Activated CD4-positive, alpha-beta memory T cell treated with anti-CD3 and anti-CD28 coated beads for 36 hours (primary cell): ENCODE data around the gene DOC2A. TPM values are rescaled to one million over a fixed set of nuclear protein-coding genes. Genes with fewer than 3 reads are reported as not detected.

ENCODE experiments used
- CTCF ChIA-PET: fragments of 350-600 bp; sonication (Branson Sonifier 250); formaldehyde crosslinking; loops from one replicate; lab custom pipeline; 2021; ENCODE audit warnings: antibody characterized with exemption, inconsistent platforms; lab: Charles Lee
- POLR2A ChIA-PET: fragments of 350-600 bp; sonication (Branson Sonifier 250); formaldehyde crosslinking; loops from one replicate; lab custom pipeline; 2021; ENCODE audit warnings: antibody characterized with exemption; lab: Charles Lee
- DNase-seq: peaks from one replicate; pipeline ENCODE4 v3.0.0-alpha.2; 2020
- H3K27ac Mint-ChIP-seq: one replicate; pipeline ENCODE4 v1.8.0; 2021; ENCODE audit warnings: mixed read lengths
- H3K27me3 Mint-ChIP-seq: one replicate; pipeline ENCODE4 v1.8.0; 2021; ENCODE audit warnings: mixed read lengths
- H3K36me3 Mint-ChIP-seq: one replicate; pipeline ENCODE4 v1.8.0; 2021; ENCODE audit warnings: mixed read lengths
- H3K4me1 Mint-ChIP-seq: one replicate; pipeline ENCODE4 v1.8.0; 2021; ENCODE audit warnings: low read depth, mixed read lengths
- H3K4me3 Mint-ChIP-seq: one replicate; pipeline ENCODE4 v1.8.0; 2021; ENCODE audit warnings: mild to moderate bottlenecking, mixed read lengths
- H3K9me3 Mint-ChIP-seq: one replicate; pipeline ENCODE4 v1.8.0; 2021; ENCODE audit warnings: mixed read lengths
- intact Hi-C: fragments of 100-400 bp; cut with micrococcal nuclease; formaldehyde crosslinking; loops from one replicate; pipeline ENCODE4 v1.15.1; 2023
- total RNA-seq, 2 experiments: library from RNA; stranded (reverse); gene quantifications; one replicate each; pipeline ENCODE4 v1.2.3, GENCODE V29; 2021

Gene DOC2A
- total RNA-seq, 2 experiments from 2014 or later, result 0.33 to 0.34 TPM

DNA sequence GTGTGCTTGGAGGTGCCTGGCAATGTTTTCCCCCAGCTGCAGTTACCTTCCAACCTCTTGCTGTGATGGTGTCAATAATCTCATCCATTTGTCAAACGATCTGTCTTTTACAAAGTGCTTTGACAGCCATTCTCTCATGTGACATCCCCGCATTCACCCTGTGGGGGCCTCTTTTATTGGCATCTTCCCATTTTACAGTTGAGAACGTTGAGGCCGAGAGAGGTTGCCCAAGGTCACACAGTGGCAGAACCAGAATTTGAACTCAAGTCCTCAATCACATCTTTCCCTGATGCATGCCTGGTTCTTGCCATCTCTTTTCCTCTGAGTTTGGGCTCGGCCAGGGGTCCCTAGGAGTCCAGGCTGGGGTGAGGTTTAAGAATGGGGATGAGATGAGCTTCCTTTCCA lies 35.7 kb downstream of the DOC2A start:
- ChIA-PET CTCF (interaction anchor here (1.1 to 2.0 kb wide), 5 partner anchors 14 to 283 kb away, joined by 3 to 6 read pairs (median 4); partner anchors contain the start of genes TLCD3B and TMEM219), POLR2A (interaction anchor here (0.8 to 2.3 kb wide), 3 partner anchors 49 to 148 kb away, joined by 5 to 8 read pairs (median 6); partner anchors contain the start of genes ALDOA and KCTD13)
- no peak for DNase-seq
- intact Hi-C loops, result no loop called here
- Mint-ChIP-seq H3K27ac (peak overlapping the region; percentile 86), H3K36me3 (peaks cover 26% of the 10 kb centered on the region), H3K4me3 (peak overlapping the region; percentile 89), H3K27me3 (no peaks in the 10 kb centered on the region), H3K4me1 (peaks cover 34% of the 10 kb centered on the region), H3K9me3 (peaks cover 6% of the 10 kb centered on the region)

DNA sequence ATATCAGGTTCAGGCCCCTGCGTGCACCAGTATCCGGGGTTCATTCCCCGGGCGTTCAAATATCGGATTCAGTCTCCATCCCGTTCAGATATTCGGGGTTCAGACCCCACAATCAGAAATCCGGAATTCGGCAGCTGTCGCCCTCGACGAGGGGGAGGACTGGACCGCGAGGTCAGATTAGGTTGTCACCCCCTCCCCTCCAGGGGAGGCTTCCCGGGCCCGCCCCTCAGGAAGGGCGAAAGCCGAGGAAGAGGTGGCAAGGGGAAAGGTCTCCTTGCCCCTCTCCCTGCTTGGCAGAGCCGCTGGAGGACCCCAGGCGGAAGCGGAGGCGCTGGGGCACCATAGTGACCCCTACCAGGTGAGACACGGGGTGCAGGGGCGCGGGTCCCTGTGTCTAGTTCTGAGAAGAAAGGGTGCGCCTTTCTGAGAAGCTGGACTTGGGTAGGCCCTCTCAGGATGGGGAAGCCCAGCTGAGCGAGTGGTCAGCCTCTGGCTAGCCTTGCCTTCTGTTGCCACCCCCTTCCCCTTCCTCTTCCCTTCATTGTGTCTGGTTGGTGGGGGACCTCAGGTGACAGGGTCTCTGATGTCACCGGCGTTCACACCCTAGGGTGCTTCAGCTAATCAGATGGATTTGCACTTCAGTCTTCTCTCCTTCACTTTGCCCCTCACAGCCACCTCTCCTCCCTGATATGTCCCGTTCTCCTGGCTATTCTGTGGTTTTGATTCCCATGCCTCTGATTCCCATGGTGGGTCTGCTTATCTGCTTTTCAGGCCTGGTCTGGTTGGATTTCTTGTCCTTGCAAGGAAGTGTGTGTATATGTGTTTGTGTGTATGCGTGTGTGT lies 36.3 kb downstream of the DOC2A start:
- Mint-ChIP-seq H3K9me3 (peaks cover 6% of the 10 kb centered on the region), H3K27me3 (no peaks in the 10 kb centered on the region), H3K4me3 (peak overlapping the region; percentile 89), H3K36me3 (peaks cover 24% of the 10 kb centered on the region), H3K27ac (peak overlapping the region; percentile 86), H3K4me1 (peaks cover 34% of the 10 kb centered on the region)
- CTCF ChIA-PET, result interaction anchor here (1.0 to 1.7 kb wide), 4 partner anchors 57 to 282 kb away, joined by 3 to 6 read pairs (median 3); partner anchors contain the start of gene TLCD3B
- POLR2A ChIA-PET, result interaction anchor here (0.6 to 2.3 kb wide), 6 partner anchors 13 to 148 kb away, joined by 3 to 25 read pairs (median 10); partner anchors contain the start of genes ALDOA, HIRIP3, INO80E and KCTD13
- intact Hi-C loops, result no loop called here
- DNase-seq, result peak; percentile 43

DNA sequence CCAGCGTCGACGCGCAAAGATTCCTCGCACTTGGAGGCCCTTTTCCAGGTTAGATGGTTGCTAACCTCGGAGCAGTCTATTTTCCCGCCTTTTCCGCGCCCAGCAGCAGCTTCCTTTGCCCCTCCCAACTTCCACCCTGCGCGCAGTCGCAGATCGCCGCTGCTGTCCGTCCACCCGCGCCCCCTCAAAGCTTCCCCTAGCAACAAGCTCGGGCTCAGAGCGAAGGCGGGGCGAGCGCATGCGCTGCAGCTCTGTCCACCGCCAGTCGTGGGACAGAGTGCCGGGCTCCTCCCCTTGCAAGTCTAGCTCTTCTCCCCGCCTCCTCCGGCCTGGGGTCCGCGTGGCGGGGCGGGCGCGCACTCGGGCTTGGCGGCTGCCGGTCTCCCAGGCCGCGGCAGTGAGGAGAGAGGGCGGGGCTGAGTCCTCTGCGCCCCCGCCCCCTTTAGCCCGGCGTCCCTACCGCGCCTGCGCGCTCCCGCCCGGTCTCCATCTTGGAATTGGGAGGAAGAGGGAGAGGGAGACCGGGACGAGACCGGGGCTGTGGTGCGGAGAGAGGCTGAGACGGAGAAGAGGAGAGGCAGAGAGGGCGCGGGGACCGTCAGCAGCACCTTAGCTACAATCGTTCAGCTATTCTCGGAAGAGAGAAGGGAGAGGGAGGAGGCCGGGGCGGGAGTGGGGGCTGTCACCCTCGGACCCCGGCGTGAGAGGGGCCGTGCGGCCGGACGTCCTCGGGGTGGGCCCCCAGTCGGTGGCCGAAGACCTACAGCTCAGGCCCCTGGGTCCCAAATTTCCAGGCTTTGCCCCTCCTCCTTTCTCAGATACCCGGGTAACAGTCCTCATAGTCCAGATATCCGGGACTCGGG lies 37.2 kb downstream of the DOC2A start, which contains the start of gene TAOK2:
Gene TAOK2 (plus strand): TSS at position 485 of the 863 bp plus-strand sequence. CDS start 3,905 bp downstream, outside the sequence.
- H3K4me3 Mint-ChIP-seq, result peak within 1 kb of the TSS; percentile 89
- peak; percentile 98 for DNase-seq
- intact Hi-C loops, result loop anchor here (1.0 to 2.0 kb wide), 4 partner anchors 11 to 164 kb away; partner anchors contain the start of genes INO80E, KCTD13 and TMEM219
- H3K27ac Mint-ChIP-seq, result peak within 1 kb of the TSS; percentile 86
- H3K4me1 Mint-ChIP-seq, result peaks cover 34% of the 10 kb centered on the region
- ChIA-PET POLR2A (interaction anchor here (0.6 to 2.3 kb wide), 10 partner anchors 9 to 112 kb away, joined by 3 to 25 read pairs (median 4); partner anchors contain the start of genes HIRIP3, INO80E, KCTD13 and TMEM219), CTCF (interaction anchor here (0.6 to 2.3 kb wide), 10 partner anchors 12 to 436 kb away, joined by 3 to 13 read pairs (median 4); partner anchors contain the start of genes PAGR1 and TMEM219)
- H3K9me3 Mint-ChIP-seq, result peaks cover 6% of the 10 kb centered on the region
- H3K36me3 Mint-ChIP-seq, result peaks cover 24% of the 10 kb centered on the region
- H3K27me3 Mint-ChIP-seq, result no peaks in the 10 kb centered on the region

DNA sequence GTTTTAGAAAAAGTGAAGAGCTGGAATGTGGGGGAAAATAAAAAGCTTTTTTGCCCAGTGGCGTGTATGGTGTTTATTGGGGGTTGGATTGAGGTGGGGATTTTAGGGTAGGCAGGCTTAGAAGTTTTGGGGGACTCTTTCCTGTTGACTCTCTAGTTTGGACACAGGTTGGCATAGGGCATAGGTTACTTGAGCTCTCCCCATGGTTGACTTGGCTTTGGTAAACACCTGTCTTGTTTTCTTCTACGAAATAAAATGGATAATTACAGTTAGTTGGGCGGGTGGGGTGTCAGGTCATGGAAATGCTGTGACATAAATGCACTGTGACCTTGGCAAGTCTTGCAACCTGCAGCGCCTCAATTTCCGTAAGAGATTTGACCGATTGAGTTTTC lies 37.8 kb downstream of the DOC2A start:
- Mint-ChIP-seq H3K27me3 (no peaks in the 10 kb centered on the region), H3K36me3 (peaks cover 24% of the 10 kb centered on the region), H3K4me1 (peaks cover 34% of the 10 kb centered on the region), H3K27ac (peak overlapping the region; percentile 67), H3K4me3 (peak overlapping the region; percentile 89), H3K9me3 (peaks cover 6% of the 10 kb centered on the region)
- POLR2A ChIA-PET, result interaction anchor here (0.8 to 2.3 kb wide), 9 partner anchors 9 to 111 kb away, joined by 3 to 25 read pairs (median 5); partner anchors contain the start of genes HIRIP3, INO80E, KCTD13 and TMEM219
- DNase-seq, result no peak
- intact Hi-C loops, result loop anchor here (1.0 to 2.0 kb wide), 4 partner anchors 11 to 164 kb away; partner anchors contain the start of genes INO80E, KCTD13 and TMEM219
- CTCF ChIA-PET, result interaction anchor here (0.6 to 2.3 kb wide), 9 partner anchors 11 to 436 kb away, joined by 3 to 13 read pairs (median 4); partner anchors contain the start of genes KCTD13, PAGR1 and TMEM219

DNA sequence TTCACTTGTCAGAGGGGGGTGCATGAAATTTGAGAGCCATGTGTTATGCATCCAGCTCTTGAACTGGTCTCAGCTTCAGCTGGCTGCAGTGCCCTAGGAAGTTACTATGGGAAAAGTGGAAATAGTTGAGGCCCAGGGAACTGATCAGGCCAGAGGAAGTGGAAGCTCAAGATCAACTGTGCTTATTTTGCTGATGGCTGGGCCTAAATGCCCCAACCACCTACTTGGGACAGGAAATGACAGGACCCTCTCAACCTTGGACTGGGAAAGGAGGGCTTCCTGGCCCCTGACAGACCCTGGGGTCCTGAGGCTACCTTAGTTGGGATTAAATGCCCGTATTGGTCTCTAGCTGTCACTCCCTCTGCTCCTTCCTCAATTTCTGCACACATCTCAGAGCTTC lies 38.3 kb downstream of the DOC2A start:
- no peaks in the 10 kb centered on the region for H3K27me3 Mint-ChIP-seq
- peaks cover 6% of the 10 kb centered on the region for H3K9me3 Mint-ChIP-seq
- intact Hi-C loops, result loop anchor here (2.0 kb wide), 1 partner anchor 46 kb away; the partner anchor contains the start of gene KCTD13
- peak; percentile 9 for DNase-seq
- H3K27ac Mint-ChIP-seq, result peak overlapping the region; percentile 67
- H3K36me3 Mint-ChIP-seq, result peaks cover 24% of the 10 kb centered on the region
- no peak overlapping the region for H3K4me3 Mint-ChIP-seq
- ChIA-PET POLR2A (interaction anchor here (1.2 to 2.3 kb wide), 3 partner anchors 8 to 46 kb away, joined by 5 to 25 read pairs (median 13); partner anchors contain the start of genes KCTD13 and TMEM219), CTCF (interaction anchor here (0.8 to 2.3 kb wide), 7 partner anchors 11 to 165 kb away, joined by 3 to 13 read pairs (median 4); partner anchors contain the start of genes KCTD13, PAGR1 and TMEM219)
- H3K4me1 Mint-ChIP-seq, result peaks cover 34% of the 10 kb centered on the region

DNA sequence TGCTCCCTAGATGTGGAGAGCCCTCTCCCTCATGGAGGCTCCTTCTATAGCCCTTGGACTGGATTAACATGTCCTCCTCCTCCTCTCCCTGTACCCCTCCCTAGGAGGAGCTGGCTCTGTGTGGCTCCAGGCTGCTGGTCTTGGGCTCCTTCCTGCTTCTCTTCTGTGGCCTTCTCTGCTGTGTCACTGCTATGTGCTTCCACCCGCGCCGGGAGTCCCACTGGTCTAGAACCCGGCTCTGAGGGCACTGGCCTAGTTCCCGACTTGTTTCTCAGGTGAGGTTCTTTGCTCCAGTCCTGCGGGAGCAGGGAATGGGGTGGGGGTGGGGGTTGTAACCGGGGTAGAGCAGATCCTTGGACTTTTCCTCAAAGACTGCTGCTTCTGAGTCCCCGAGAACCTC lies 39.5 kb downstream of the DOC2A start:
- intact Hi-C loops, result no loop called here
- H3K27me3 Mint-ChIP-seq, result no peaks in the 10 kb centered on the region
- H3K9me3 Mint-ChIP-seq, result peaks cover 6% of the 10 kb centered on the region
- ChIA-PET POLR2A (no interaction called here), CTCF (interaction anchor here (0.6 to 2.3 kb wide), 2 partner anchors 35 to 123 kb away, joined by 3 to 5 read pairs; no protein-coding TSS in a partner anchor)
- no peak for DNase-seq
- H3K4me3 Mint-ChIP-seq, result no peak overlapping the region
- H3K36me3 Mint-ChIP-seq, result peaks cover 24% of the 10 kb centered on the region
- peaks cover 24% of the 10 kb centered on the region for H3K4me1 Mint-ChIP-seq
- no peak overlapping the region for H3K27ac Mint-ChIP-seq

DNA sequence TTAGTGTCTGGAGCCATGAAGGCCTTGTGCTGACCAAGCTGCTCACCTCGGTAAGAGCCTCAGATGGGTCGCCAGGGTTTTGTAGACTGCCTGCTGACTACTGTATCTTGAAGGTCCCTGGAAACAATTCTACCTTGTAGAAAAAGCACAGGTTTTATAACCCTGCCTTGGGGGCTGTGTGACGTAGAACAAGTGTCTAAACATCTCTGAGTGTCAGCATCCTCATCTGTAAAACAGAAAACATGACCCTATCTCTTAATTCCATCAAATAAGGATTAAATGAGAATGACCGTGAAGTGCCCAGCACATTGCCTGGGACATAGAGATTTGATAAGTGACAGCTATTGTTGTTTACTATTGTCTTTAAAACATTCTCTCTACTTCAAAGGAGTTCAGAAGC lies 42.6 kb downstream of the DOC2A start:
- Mint-ChIP-seq H3K27me3 (no peaks in the 10 kb centered on the region), H3K9me3 (peaks cover 4% of the 10 kb centered on the region), H3K36me3 (peaks cover 23% of the 10 kb centered on the region), H3K4me1 (peaks cover 6% of the 10 kb centered on the region), H3K27ac (no peak overlapping the region), H3K4me3 (no peak overlapping the region)
- no peak for DNase-seq
- ChIA-PET POLR2A (no interaction called here), CTCF (no interaction called here)
- intact Hi-C loops, result no loop called here

DNA sequence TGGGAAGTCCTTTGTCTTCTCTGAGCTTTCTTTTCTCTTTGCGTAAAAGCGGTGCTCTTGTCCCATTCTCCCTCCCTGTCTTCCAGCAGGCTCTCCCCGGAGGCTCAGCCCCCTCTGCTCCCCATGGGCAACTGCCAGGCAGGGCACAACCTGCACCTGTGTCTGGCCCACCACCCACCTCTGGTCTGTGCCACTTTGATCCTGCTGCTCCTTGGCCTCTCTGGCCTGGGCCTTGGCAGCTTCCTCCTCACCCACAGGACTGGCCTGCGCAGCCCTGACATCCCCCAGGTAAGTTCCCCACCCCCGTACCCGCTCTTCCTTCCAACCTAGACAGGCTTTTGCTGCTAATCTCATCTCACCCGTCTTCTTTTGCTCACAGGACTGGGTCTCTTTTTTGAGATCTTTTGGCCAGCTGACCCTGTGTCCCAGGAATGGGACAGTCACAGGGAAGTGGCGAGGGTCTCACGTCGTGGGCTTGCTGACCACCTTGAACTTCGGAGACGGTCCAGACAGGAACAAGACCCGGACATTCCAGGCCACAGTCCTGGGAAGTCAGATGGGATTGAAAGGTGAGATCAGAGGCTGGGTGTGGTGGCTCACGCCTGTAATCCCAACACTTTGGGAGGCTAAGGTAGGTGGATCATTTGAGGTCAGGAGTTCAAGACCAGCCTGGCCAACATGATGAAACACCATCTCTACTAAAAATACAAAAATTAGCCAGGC lies 47.6 kb downstream of the DOC2A start:
- Mint-ChIP-seq H3K4me1 (peaks cover 16% of the 10 kb centered on the region), H3K27me3 (no peaks in the 10 kb centered on the region), H3K36me3 (peaks cover 2% of the 10 kb centered on the region), H3K27ac (peak overlapping the region; percentile 60), H3K9me3 (no peaks in the 10 kb centered on the region), H3K4me3 (peak overlapping the region; percentile 85)
- ChIA-PET POLR2A (interaction anchor here (1.2 to 2.7 kb wide), 4 partner anchors 10 to 46 kb away, joined by 3 to 25 read pairs (median 6); partner anchors contain the start of genes KCTD13 and TAOK2), CTCF (interaction anchor here (1.3 kb wide), 1 partner anchor 43 kb away, joined by 3 read pairs; no protein-coding TSS in a partner anchor)
- intact Hi-C loops, result loop anchor here (5.0 kb wide), 2 partner anchors 34 to 36 kb away; partner anchors contain the start of genes HIRIP3, INO80E and KCTD13
- DNase-seq, result no peak

DNA sequence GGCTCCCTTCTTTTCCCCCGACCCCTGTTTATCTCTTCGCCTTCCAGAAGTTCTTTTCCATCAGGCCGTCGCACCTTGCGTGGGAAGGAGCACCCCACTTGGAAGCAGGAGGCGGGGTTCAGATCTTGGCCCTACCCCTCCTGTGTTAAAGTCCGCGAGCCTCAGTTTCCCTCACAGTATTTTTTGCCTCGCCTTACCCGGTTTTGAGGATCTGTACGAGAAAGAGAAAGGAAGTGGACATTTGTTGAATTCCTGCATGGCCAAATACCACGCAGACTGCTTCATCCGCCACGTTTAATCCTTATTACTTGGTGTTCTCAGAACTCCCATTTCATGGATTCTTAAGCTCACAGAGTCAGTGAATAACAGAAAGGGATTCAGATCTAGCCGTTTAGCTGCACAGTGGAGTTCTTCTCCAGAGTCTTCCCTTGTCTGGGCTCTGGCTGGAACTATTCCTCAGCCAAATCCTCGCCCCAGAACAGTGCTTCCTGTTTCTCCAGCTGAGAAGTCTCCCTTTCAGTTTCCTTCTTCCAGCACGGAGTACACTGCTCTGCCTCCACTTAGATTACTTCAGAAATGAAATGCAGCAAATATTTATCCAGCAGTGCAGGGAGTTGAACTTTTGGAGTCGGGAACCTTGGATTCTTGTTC lies 48.4 kb downstream of the DOC2A start:
- Mint-ChIP-seq H3K4me3 (peak overlapping the region; percentile 85), H3K27ac (peak overlapping the region; percentile 83), H3K36me3 (peaks cover 1% of the 10 kb centered on the region), H3K4me1 (peaks cover 16% of the 10 kb centered on the region), H3K27me3 (no peaks in the 10 kb centered on the region), H3K9me3 (no peaks in the 10 kb centered on the region)
- POLR2A ChIA-PET, result interaction anchor here (1.5 to 2.7 kb wide), 3 partner anchors 11 to 46 kb away, joined by 3 to 25 read pairs (median 8); partner anchors contain the start of genes KCTD13 and TAOK2
- DNase-seq, result no peak
- CTCF ChIA-PET, result interaction anchor here (0.6 to 1.9 kb wide), 9 partner anchors 10 to 240 kb away, joined by 3 to 13 read pairs (median 3); partner anchors contain the start of genes KCTD13 and TAOK2
- intact Hi-C loops, result loop anchor here (1.0 to 5.0 kb wide), 3 partner anchors 11 to 35 kb away; partner anchors contain the start of genes HIRIP3, INO80E, KCTD13 and TAOK2
